ENCODE data around the gene PDLIM3. TPM values are rescaled to one million over a fixed set of nuclear protein-coding genes. Genes with fewer than 3 reads are reported as not detected.

Gene PDLIM3
- total RNA-seq, 1 donor from 2014 or later = 9.8 TPM

Other genes starting within 250 kb of the PDLIM3 start
- gene LRP2BP, start 139.6 kb downstream of the PDLIM3 start, total RNA-seq = 4.9 TPM
- 25.1 TPM for gene ANKRD37, start 138.7 kb downstream of the PDLIM3 start, total RNA-seq
- gene UFSP2, start 109.5 kb downstream of the PDLIM3 start, total RNA-seq = 38.9 TPM
- 0.36 TPM for gene CCDC110, start 63.8 kb downstream of the PDLIM3 start, total RNA-seq